Uterus (tissue), 4 donors: ENCODE data around the gene POLD3. TPM values are rescaled to one million over a fixed set of nuclear protein-coding genes. Genes with fewer than 3 reads are reported as not detected.
A peak's percentile ranks its signal among the peaks of the same experiment; 100 is the strongest.

Experiments
- DNase-seq, 2 donors: peaks; one replicate each; pipeline ENCODE4 v3.0.0-alpha.2; 2019 to 2020
- H3K27ac ChIP-seq, 2 donors: fragments of 200-600 bp; sonication (generic); 1 replicate in 1 of 2; 2 replicates in 1 of 2; pipeline ENCODE4 v1.5.1; 2016 to 2018
- H3K27me3 ChIP-seq, 2 donors: fragments of 200-600 bp; sonication (generic); one replicate each; pipeline ENCODE4 v1.5.1; 2018 to 2019; ENCODE audit warnings: control low read depth in 1 of 2
- H3K36me3 ChIP-seq, 2 donors: fragments of 200-600 bp; sonication (generic); one replicate each; pipeline ENCODE4 v1.5.1; 2019; ENCODE audit warnings: control low read depth in 1 of 2
- H3K4me1 ChIP-seq, 2 donors: fragments of 200-600 bp; sonication (generic); one replicate each; pipeline ENCODE4 v1.5.1; 2018 to 2019; ENCODE audit warnings: control low read depth in 1 of 2
- H3K4me3 ChIP-seq, 2 donors: fragments of 200-600 bp; sonication (generic); 1 replicate in 1 of 2; 2 replicates in 1 of 2; pipeline ENCODE4 v1.5.1; 2018 to 2019; ENCODE audit warnings: mild to moderate bottlenecking in 1 of 2
- H3K9me3 ChIP-seq, 2 donors: fragments of 200-600 bp; sonication (generic); one replicate each; pipeline ENCODE4 v1.5.1; 2019; ENCODE audit warnings: control low read depth in 1 of 2
- CTCF ChIP-seq, 4 experiments: fragments of 200-600 bp in 2 of 4; fragments of 450-650 bp in 2 of 4; sonication (generic) in 2 of 4; IDR thresholded peaks; one replicate each; pipeline ENCODE4 v1.5.1; 2016 to 2019; ENCODE audit warnings: antibody characterized with exemption in 4 of 4, mild to moderate bottlenecking in 2 of 4, moderate library complexity in 1 of 4
- POLR2A ChIP-seq, 2 donors: fragments of 450-650 bp; IDR thresholded peaks; one replicate each; pipeline ENCODE4 v1.6.1; 2016; ENCODE audit warnings: antibody characterized with exemption in 2 of 2, mild to moderate bottlenecking in 1 of 2, moderate library complexity in 1 of 2
- intact Hi-C: fragments of 100-400 bp; cut with DNase I; formaldehyde crosslinking; loops from one replicate; pipeline ENCODE4 v1.15.1; 2023; ENCODE audit warnings: low total_unique reads
- total RNA-seq, 4 donors: library from RNA; depleted of rRNA in 3 of 4; stranded (reverse); fragments of >200 nt in 3 of 4; gene quantifications; one replicate each; pipeline versions ENCODE4 v1.1.0 to v1.2.4, GENCODE V29; 2014 to 2023
- donor health status: DM: yes; HTN: yes; CAD: no.

POLD3 gene
- total RNA-seq, 4 donors from 2014 or later = 10.3 to 32.1 (median 21.3) TPM

GRCh38 chr11:74681686-74682651 is 89.6 kb downstream of the POLD3 start:
- no peaks in the 10 kb centered on the region for H3K27me3 ChIP-seq
- no peaks in the 10 kb centered on the region for H3K36me3 ChIP-seq
- peaks cover 4 to 31% of the 10 kb centered on the region in 2 donors for H3K4me1 ChIP-seq
- peak overlapping the region; percentile 93 to 95 for H3K27ac ChIP-seq
- intact Hi-C loops = no loop called here
- no peaks in the 10 kb centered on the region for H3K9me3 ChIP-seq
- no peak overlapping the region for H3K4me3 ChIP-seq
- peak; percentile 67 to 75 for DNase-seq
- no peak for TF ChIP-seq POLR2A (IDR thresholded peaks at IDR 0.05)
- TF ChIP-seq CTCF (IDR thresholded peaks at IDR 0.05) = no peak

DNA sequence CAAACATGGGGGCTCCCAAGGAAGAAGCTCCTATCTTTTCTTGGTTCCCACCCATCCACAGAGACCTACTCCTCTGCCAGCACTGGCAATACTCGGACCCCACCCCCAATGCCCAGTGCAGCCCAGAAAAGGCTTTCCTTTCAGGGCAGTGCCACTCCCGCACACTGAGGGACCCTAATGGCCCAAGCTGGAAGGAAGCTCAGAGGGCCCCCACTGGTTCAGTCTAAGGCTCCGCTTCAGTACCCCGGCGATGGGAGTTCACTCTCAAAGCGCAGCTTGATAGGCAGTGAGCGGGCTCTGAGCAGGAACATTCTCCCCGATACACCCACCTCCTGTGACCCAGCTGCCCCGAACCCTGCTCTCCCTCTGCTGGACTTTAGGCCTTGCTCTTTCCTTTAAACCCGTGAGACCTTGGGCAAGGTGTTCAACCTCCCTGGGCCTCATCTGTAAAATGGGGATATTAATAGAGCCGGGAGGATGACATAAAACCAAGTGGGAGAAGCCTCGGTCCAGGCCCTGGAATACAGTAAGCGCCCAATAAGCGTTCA is 90.4 kb downstream of the POLD3 start:
- peak overlapping the region; percentile 93 to 95 for H3K27ac ChIP-seq
- DNase-seq = no peak
- TF ChIP-seq POLR2A (IDR thresholded peaks at IDR 0.05) (no peak), CTCF (IDR thresholded peaks at IDR 0.05) (no peak)

GRCh38 chr11:74683279-74683871 is 91.0 kb downstream of the POLD3 start:
- intact Hi-C loops = no loop called here
- Histone ChIP-seq H3K27me3 (no peaks in the 10 kb centered on the region), H3K4me1 (peaks cover 4 to 28% of the 10 kb centered on the region in 2 donors), H3K9me3 (no peaks in the 10 kb centered on the region), H3K27ac (peak overlapping the region; percentile 93 to 95), H3K36me3 (no peaks in the 10 kb centered on the region), H3K4me3 (peak overlapping the region in 1 of 2 donors; percentile 37)
- DNase-seq = peak in 1 of 2 donors; percentile 63
- peak in 1 of 2 donors; percentile 16 for TF ChIP-seq POLR2A (IDR thresholded peaks at IDR 0.05)
- TF ChIP-seq CTCF (IDR thresholded peaks at IDR 0.05) = peak; percentile 29 to 68 (median 35)

More for the DNA sequence above, 90.4 kb downstream of the POLD3 start:
- intact Hi-C loops = no loop called here
- H3K4me1 ChIP-seq = peaks cover 4 to 31% of the 10 kb centered on the region in 2 donors
- H3K27me3 ChIP-seq = no peaks in the 10 kb centered on the region
- H3K36me3 ChIP-seq = no peaks in the 10 kb centered on the region
- H3K9me3 ChIP-seq = no peaks in the 10 kb centered on the region
- H3K4me3 ChIP-seq = peak overlapping the region in 1 of 2 donors; percentile 37

GRCh38 chr11:74683941-74684481 is 91.6 kb downstream of the POLD3 start:
- no peaks in the 10 kb centered on the region for H3K9me3 ChIP-seq
- intact Hi-C loops = no loop called here
- TF ChIP-seq POLR2A (IDR thresholded peaks at IDR 0.05) = no peak
- TF ChIP-seq CTCF (IDR thresholded peaks at IDR 0.05) = no peak
- no peaks in the 10 kb centered on the region for H3K36me3 ChIP-seq
- DNase-seq = peak in 1 of 2 donors; percentile 18
- peak overlapping the region; percentile 93 to 95 for H3K27ac ChIP-seq
- H3K4me3 ChIP-seq = peak overlapping the region in 1 of 2 donors; percentile 37
- peaks cover 3 to 25% of the 10 kb centered on the region in 2 donors for H3K4me1 ChIP-seq
- no peaks in the 10 kb centered on the region for H3K27me3 ChIP-seq
